ENCODE measurements around the gene MAP3K2.

The MAP3K2 gene

DNA sequence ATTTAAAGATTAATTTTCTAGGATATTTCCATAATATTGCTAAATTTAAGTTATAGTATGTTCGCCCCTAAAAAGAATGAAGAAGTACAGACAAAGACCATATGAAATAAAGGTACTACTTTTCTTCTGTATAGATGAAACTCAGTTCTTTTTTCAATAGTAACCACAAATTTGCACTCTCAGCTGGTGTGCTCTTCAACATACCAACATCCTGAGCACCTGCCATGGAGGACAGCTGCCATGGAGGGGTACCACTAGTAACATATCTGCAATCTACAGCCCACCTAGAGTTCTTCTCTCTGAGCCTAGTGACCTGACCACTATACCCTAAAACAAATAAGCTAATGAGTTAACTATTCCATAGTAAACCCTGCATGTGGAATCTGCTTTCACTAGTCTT lies 57.0 kb downstream of the MAP3K2 start:
- DNase-seq (ENCODE audit: low read depth, low spot score), result no peak
- H3K4me3 ChIP-seq (ENCODE audit: low read depth, low read length), result no peak overlapping the region
- TF ChIP-seq, protein P1, sequence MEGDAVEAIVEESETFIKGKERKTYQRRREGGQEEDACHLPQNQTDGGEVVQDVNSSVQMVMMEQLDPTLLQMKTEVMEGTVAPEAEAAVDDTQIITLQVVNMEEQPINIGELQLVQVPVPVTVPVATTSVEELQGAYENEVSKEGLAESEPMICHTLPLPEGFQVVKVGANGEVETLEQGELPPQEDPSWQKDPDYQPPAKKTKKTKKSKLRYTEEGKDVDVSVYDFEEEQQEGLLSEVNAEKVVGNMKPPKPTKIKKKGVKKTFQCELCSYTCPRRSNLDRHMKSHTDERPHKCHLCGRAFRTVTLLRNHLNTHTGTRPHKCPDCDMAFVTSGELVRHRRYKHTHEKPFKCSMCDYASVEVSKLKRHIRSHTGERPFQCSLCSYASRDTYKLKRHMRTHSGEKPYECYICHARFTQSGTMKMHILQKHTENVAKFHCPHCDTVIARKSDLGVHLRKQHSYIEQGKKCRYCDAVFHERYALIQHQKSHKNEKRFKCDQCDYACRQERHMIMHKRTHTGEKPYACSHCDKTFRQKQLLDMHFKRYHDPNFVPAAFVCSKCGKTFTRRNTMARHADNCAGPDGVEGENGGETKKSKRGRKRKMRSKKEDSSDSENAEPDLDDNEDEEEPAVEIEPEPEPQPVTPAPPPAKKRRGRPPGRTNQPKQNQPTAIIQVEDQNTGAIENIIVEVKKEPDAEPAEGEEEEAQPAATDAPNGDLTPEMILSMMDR (IDR thresholded peaks at IDR 0.05; ENCODE audit: insufficient read depth, low read length, missing control alignments), result no peak
- POLR2A ChIA-PET, result no interaction called here
- CTCF ChIA-PET, result interaction anchor here (1.2 to 2.5 kb wide), 2 partner anchors 134 to 149 kb away, joined by 3 to 13 read pairs; no protein-coding TSS in a partner anchor

DNA sequence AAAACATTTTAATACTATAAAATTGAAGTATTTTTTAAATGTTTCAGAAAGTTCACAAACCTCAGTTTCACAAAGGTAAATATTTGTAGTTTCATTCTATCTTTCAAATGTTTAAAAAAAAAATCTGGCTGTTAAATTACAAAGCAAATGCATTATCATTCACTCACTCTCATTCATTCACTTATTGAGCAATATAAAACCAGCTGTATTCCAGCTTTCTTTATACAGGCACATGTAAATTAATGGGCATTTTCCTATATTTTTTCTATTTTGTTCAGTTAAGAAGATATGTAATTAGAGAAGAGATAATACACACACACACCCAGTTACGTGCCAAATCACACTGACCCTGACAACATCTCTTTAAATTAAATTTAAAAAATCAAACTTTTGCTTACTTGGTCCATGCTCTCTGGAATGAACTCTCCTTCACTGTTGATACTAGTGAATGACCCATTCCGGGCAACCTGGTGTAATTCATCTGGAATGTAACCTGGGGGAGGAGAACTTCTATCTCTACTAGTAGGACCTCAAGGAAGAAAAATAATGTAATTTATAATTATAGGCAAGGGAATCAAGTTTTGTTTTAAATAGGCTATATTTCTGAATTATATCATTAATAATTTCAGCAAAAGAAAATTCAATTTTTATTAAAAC lies 61.4 kb downstream of the MAP3K2 start:
- DNase-seq (ENCODE audit: low read depth, low spot score), result no peak
- no peak overlapping the region for H3K4me3 ChIP-seq (ENCODE audit: low read depth, low read length)
- CTCF ChIA-PET, result interaction anchor here (0.7 to 6.0 kb wide), 7 partner anchors 8 to 153 kb away, joined by 3 to 225 read pairs (median 4); no protein-coding TSS in a partner anchor
- POLR2A ChIA-PET, result no interaction called here
- TF ChIP-seq, protein P1 (IDR thresholded peaks at IDR 0.05; ENCODE audit: insufficient read depth, low read length, missing control alignments), result no peak

DNA sequence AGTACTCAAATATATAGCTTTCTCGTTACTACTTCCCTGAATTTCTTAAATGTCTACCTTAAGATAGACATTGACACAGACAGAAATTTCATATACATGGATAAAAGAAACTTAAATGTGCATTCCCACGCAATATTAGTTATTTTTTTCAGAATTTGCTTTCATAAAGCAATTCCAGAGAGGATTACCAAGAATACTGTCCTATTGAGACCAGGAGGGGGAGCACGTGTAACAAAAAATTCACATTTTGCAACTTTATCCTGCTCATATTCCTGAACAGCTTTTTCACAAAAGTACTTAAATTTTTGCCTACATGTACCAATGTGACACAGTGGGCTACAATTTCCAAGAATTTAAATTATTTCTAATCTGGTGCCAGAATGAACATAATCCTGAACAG lies 63.1 kb downstream of the MAP3K2 start:
- H3K4me3 ChIP-seq (ENCODE audit: low read depth, low read length), result no peak overlapping the region
- TF ChIP-seq, protein P1 (IDR thresholded peaks at IDR 0.05; ENCODE audit: insufficient read depth, low read length, missing control alignments), result peak; percentile 54
- ChIA-PET POLR2A (no interaction called here), CTCF (interaction anchor here (0.6 to 6.0 kb wide), 43 partner anchors 9 to 371 kb away, joined by 3 to 225 read pairs (median 5); partner anchors contain the start of genes ERCC3 and IWS1)
- no peak for DNase-seq (ENCODE audit: low read depth, low spot score)

GRCh38 chr2:127321303-127321702 lies 66.5 kb downstream of the MAP3K2 start:
- ChIA-PET CTCF (interaction anchor here (0.8 to 3.8 kb wide), 4 partner anchors 113 to 329 kb away, joined by 3 to 28 read pairs (median 3); no protein-coding TSS in a partner anchor), POLR2A (no interaction called here)
- peak; percentile 33 for DNase-seq (ENCODE audit: low read depth, low spot score)
- no peak overlapping the region for H3K4me3 ChIP-seq (ENCODE audit: low read depth, low read length)
- TF ChIP-seq, protein P1 (IDR thresholded peaks at IDR 0.05; ENCODE audit: insufficient read depth, low read length, missing control alignments), result no peak

DNA sequence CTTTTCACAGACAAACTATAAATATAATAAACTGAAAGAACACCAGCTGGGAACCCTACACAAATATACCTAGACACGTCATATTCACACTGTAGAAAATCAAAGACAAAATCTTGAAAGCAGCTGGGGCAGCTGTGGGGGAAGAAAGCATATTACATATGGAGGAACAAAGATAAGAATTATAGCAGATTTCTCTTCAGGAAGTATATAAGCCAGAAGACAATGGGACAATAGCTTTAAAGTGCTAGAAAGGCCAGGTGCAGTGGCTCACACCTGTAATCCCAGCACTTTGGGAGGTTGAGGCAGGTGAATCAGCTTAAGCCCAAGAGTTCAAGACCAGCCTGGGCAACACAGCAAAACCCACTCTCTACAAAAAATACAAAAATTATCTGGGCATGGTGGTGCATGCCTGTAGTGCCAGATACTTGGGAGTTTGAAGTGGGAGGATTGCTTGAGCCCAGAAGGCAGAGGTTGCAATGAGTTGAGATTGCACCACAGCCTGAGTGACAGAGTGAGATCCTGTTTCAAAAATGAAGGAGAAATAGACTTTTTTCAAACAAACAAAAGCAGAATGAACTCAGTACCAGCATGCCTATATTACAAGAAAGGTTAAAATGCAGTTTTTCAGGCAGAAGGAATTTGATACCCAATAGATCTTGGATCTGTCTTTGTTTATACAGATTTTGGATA lies 67.0 kb downstream of the MAP3K2 start:
- ChIA-PET POLR2A (no interaction called here), CTCF (interaction anchor here (1.0 to 3.8 kb wide), 3 partner anchors 113 to 161 kb away, joined by 3 to 28 read pairs (median 3); no protein-coding TSS in a partner anchor)
- no peak overlapping the region for H3K4me3 ChIP-seq (ENCODE audit: low read depth, low read length)
- TF ChIP-seq, protein P1 (IDR thresholded peaks at IDR 0.05; ENCODE audit: insufficient read depth, low read length, missing control alignments), result no peak
- no peak for DNase-seq (ENCODE audit: low read depth, low spot score)

DNA sequence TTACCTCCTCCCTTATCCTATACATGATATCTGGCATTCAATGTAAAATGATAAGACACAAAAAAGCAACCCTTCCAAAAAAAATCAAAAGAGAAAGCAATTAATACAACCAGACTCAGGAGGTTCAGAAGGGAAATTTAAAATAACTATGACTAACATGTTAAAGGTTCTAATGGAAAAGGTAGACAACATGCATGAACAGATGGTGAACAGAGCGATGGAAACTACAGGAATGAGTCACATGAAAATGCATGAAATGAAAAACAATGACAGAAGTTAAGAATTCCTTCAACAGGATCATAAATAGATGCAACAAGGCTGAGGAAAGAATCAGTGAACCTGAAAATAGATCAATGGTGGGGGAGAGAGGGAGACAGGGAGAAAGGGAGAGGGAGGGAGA lies 67.7 kb downstream of the MAP3K2 start:
- CTCF ChIA-PET, result interaction anchor here (1.0 to 3.8 kb wide), 2 partner anchors 159 to 162 kb away, joined by 3 to 28 read pairs; no protein-coding TSS in a partner anchor
- TF ChIP-seq, protein P1 (IDR thresholded peaks at IDR 0.05; ENCODE audit: insufficient read depth, low read length, missing control alignments), result no peak
- POLR2A ChIA-PET, result no interaction called here
- no peak for DNase-seq (ENCODE audit: low read depth, low spot score)
- no peak overlapping the region for H3K4me3 ChIP-seq (ENCODE audit: low read depth, low read length)

Data from AG04449 (cell line).